Fibroblast of lung (primary cell): Measurements from ENCODE around the gene NIT2. TPM values are rescaled to one million over a fixed set of nuclear protein-coding genes. Genes with fewer than 3 reads are reported as not detected.

Experiments
- DNase-seq, 2 donors: peaks; one replicate each; pipeline versions ENCODE4 v3.0.0 to v3.0.0-alpha.2; 2010; ENCODE audit warnings: low read depth in 2 of 2
- H2AFZ ChIP-seq: 2 replicates; pipeline ENCODE4 v1.5.1; 2012; ENCODE audit warnings: low read length, control low read depth, inconsistent platforms
- H3K27ac ChIP-seq: 2 replicates; pipeline ENCODE4 v1.5.1; 2011; ENCODE audit warnings: low read length, control low read depth; ENCODE audit not compliant: insufficient read depth
- H3K27me3 ChIP-seq: 2 replicates; pipeline ENCODE4 v1.5.1; 2011; ENCODE audit warnings: mild to moderate bottlenecking, low read length; ENCODE audit not compliant: control insufficient read depth, insufficient read depth
- H3K36me3 ChIP-seq: 2 replicates; pipeline ENCODE4 v1.5.1; 2011; ENCODE audit warnings: low read length; ENCODE audit not compliant: control insufficient read depth, insufficient read depth
- H3K4me1 ChIP-seq: 2 replicates; pipeline ENCODE4 v1.5.1; 2011; ENCODE audit warnings: low read length; ENCODE audit not compliant: control insufficient read depth, insufficient read depth; ENCODE audit errors: extremely low read depth
- H3K4me2 ChIP-seq: 2 replicates; pipeline ENCODE4 v1.5.1; 2011; ENCODE audit warnings: low read length, control low read depth; ENCODE audit not compliant: insufficient read depth; ENCODE audit errors: extremely low read depth
- H3K4me3 ChIP-seq, 4 experiments: fragments of 200-600 bp in 1 of 4; sonication (generic) in 1 of 4; replicated peaks in 1 of 4; 2 replicates each; pipeline ENCODE4 v1.5.1; 2011 to 2016; ENCODE audit warnings: low read length in 4 of 4, low read depth in 3 of 4, mild to moderate bottlenecking in 3 of 4, control low read depth in 2 of 4, inconsistent platforms in 1 of 4, mixed read lengths in 1 of 4; ENCODE audit not compliant: insufficient read depth in 1 of 4; ENCODE audit errors: control extremely low read depth in 1 of 4
- H3K79me2 ChIP-seq: 2 replicates; pipeline ENCODE4 v1.5.1; 2012; ENCODE audit warnings: mild to moderate bottlenecking, low read length, inconsistent platforms; ENCODE audit not compliant: control insufficient read depth, insufficient read depth
- H3K9ac ChIP-seq: 2 replicates; pipeline ENCODE4 v1.5.1; 2011; ENCODE audit warnings: mild to moderate bottlenecking, low read length, control low read depth; ENCODE audit not compliant: insufficient read depth
- H3K9me3 ChIP-seq: 2 replicates; pipeline ENCODE4 v1.5.1; 2012; ENCODE audit warnings: low read depth, low read length; ENCODE audit not compliant: control insufficient read depth, insufficient read depth
- H4K20me1 ChIP-seq: 2 replicates; pipeline ENCODE4 v1.5.1; 2011; ENCODE audit warnings: low read length; ENCODE audit not compliant: control insufficient read depth, insufficient read depth; ENCODE audit errors: extremely low read depth
- CTCF ChIP-seq, 2 donors: IDR thresholded peaks in 1 of 2; conservative IDR thresholded peaks in 1 of 2; 1 replicate in 1 of 2; 2 replicates in 1 of 2; pipeline ENCODE4 v1.5.1; 2011 to 2012; ENCODE audit warnings: low read length in 2 of 2, control low read depth in 1 of 2, inconsistent platforms in 1 of 2, low read depth in 1 of 2, mild to moderate bottlenecking in 1 of 2
- EZH2 ChIP-seq: IDR thresholded peaks from 2 replicates; pipeline ENCODE4 v1.5.1; 2012; ENCODE audit warnings: low read length, control low read depth, mild to moderate bottlenecking; ENCODE audit errors: missing control alignments
- polyA minus RNA-seq: library from RNA; depleted of rRNA, polyadenylated mRNA; stranded (reverse); fragments of >200 nt; gene quantifications from 2 replicates; pipeline ENCODE4 v1.2.3, GENCODE V29; 2011; ENCODE audit warnings: low replicate concordance
- polyA plus RNA-seq, 2 donors: library from polyadenylated mRNA; depleted of rRNA in 1 of 2; stranded (reverse) in 1 of 2; unstranded in 1 of 2; fragments of >200 nt; gene quantifications; 2 replicates each; pipeline ENCODE4 v1.2.1, GENCODE V29; 2011 to 2012; ENCODE audit warnings: missing spikeins in 1 of 2
- total RNA-seq: library from RNA; depleted of rRNA; stranded (reverse); fragments of >200 nt; gene quantifications from 2 replicates; pipeline ENCODE4 v1.2.1, GENCODE V29; 2014

The NIT2 gene
- total RNA-seq (10.3 and 13.4 TPM in 2 replicates), polyA plus RNA-seq (42.6 and 53.8 TPM in 2 replicates), polyA minus RNA-seq (3.3 and 4.1 TPM in 2 replicates)
- polyA plus RNA-seq (2012): 39.9 and 41.1 TPM in 2 replicates

GRCh38 chr3:100334488-100335351 is at the start of gene NIT2:
Gene NIT2 (plus strand): TSS chr3:100334757. CDS start chr3:100334792, 35 bp downstream.
- peak; percentile 79 to 82 for DNase-seq
- peak within 1 kb of the TSS; percentile 85 for H3K9ac ChIP-seq
- no peaks in the 10 kb centered on the region for H3K9me3 ChIP-seq

GRCh38 chr3:100288288-100288894 is 46.2 kb upstream of the NIT2 start:
- Histone ChIP-seq H3K4me1 (no peaks in the 10 kb centered on the region), H3K27me3 (no peaks in the 10 kb centered on the region)

More at GRCh38 chr3:100334488-100335351, at the start of gene NIT2:
- H3K36me3 ChIP-seq: peaks cover 2% of the 10 kb centered on the region
- peak within 1 kb of the TSS; percentile 99 for H3K4me2 ChIP-seq
- peak within 1 kb of the TSS; percentile 61 to 79 (median 75) for H3K4me3 ChIP-seq
- H3K4me1 ChIP-seq: peaks cover 4% of the 10 kb centered on the region
- TF ChIP-seq CTCF (conservative IDR thresholded peaks at IDR 0.05 in 1 of 2, IDR thresholded peaks at IDR 0.05 in 1 of 2; ENCODE audit: low read depth in 1 of 2, low read length in 2 of 2): no peak
- TF ChIP-seq EZH2: no peak
- peak within 1 kb of the TSS; percentile 100 for H2AFZ ChIP-seq
- H3K79me2 ChIP-seq: peaks cover 3% of the 10 kb centered on the region
- H3K27ac ChIP-seq: peak within 1 kb of the TSS; percentile 63
- no peaks in the 10 kb centered on the region for H4K20me1 ChIP-seq
- no peaks in the 10 kb centered on the region for H3K27me3 ChIP-seq

More at GRCh38 chr3:100288288-100288894, 46.2 kb upstream of the NIT2 start:
- Histone ChIP-seq H3K4me3 (no peak overlapping the region), H2AFZ (no peak overlapping the region), H3K79me2 (no peaks in the 10 kb centered on the region), H3K9me3 (no peaks in the 10 kb centered on the region), H3K9ac (no peak overlapping the region), H3K36me3 (peaks cover 4% of the 10 kb centered on the region), H3K4me2 (no peak overlapping the region), H4K20me1 (no peaks in the 10 kb centered on the region), H3K27ac (no peak overlapping the region)
- TF ChIP-seq CTCF (conservative IDR thresholded peaks at IDR 0.05 in 1 of 2, IDR thresholded peaks at IDR 0.05 in 1 of 2; ENCODE audit: low read depth in 1 of 2, low read length in 2 of 2): no peak
- no peak for TF ChIP-seq EZH2
- no peak for DNase-seq
